ENCODE measurements around the gene MAML1.
"Not testable (repeated sequence)": the region's sequence is repeated elsewhere in the genome, so short reads cannot be mapped to it uniquely, and the experiment has no call there.

MAML1 gene

DNA sequence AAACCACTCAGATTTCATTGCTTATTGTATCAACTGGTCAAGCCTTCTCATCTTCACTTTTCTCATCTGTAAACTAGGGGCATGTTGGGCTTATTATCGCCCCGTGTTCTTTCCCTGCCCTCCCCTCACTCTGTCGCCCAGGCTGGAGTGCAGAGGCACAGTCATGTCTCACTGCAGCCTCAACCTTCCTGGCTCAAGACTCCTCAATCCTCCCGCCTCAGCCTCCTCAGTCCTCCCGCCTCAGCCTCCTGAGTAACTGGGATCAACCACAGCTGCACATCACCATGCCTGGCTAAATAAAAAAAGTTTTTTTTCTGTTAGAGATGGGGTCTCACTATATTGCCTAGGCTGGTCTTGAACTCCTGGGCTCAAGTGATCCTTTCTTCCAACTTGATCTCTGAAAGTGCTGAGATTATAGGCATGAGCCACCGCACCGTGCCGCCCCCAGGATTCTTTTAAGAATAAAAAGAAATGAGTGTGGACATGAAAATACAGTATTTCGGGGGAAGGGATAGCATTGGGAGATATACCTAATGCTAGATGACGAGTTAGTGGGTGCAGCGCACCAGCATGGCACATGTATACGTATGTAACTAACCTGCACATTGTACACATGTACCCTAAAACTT lies 2.0 kb downstream of the MAML1 start:
- DNase-seq (ENCODE audit: low spot score) = no peak

- no peak for DNase-seq (ENCODE audit: low spot score)
Measured at GRCh38 chr5:179738742-179739141, 6.1 kb downstream of the MAML1 start.

- not testable (repeated sequence) for DNase-seq (ENCODE audit: low spot score)
Measured at GRCh38 chr5:179744106-179744505, 11.5 kb downstream of the MAML1 start.

GRCh38 chr5:179746872-179747271 lies 14.2 kb downstream of the MAML1 start:
- DNase-seq (ENCODE audit: low spot score) = no peak

- no peak for DNase-seq (ENCODE audit: low spot score)
Measured at GRCh38 chr5:179747811-179748210, 15.2 kb downstream of the MAML1 start.

- no peak for DNase-seq (ENCODE audit: low spot score)
Measured at GRCh38 chr5:179749857-179750508, 17.4 kb downstream of the MAML1 start.

DNA sequence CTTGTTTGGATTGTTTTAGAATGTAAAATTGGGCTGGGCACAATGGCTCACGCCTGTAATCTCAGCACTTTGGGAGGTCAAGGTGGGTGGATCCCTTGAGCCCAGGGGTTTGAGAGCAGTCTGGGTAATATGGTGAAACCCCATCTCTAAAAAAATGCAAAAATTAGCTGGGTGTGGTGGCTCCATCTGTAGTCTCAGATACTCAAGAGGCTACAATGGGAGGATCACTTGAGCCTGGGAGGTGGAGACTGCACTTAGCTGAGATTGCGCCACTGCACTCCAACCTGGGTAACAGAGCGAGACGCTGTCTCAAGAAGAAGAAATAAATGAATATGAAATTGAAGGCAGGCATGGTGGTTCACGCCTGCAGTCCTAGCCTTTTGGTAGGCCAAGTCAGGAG lies 21.3 kb downstream of the MAML1 start:
- no peak for DNase-seq (ENCODE audit: low spot score)

GRCh38 chr5:179755022-179755421 lies 22.4 kb downstream of the MAML1 start:
- no peak for DNase-seq (ENCODE audit: low spot score)

DNA sequence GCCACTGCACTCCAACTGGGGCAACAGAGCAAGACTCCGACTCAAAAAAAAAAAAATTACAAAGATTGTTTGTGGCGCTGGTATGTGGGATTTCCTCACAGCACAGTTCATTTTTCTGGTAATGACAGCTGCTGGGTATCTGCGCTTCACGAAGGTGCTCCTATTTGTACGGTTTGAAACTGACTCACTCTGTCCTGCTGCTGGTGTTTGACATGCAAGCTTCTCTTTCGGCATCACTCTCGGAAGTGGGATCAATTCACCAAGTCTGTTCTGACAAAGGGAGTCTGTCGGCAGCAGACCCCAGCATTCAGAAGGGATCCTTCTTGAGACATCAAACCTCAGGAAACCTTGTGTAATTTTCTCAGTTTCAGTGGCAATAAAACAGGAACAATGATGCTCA lies 26.3 kb downstream of the MAML1 start:
- DNase-seq (ENCODE audit: low spot score) = no peak

- no peak for DNase-seq (ENCODE audit: low spot score)
Measured at GRCh38 chr5:179759581-179760551, 27.2 kb downstream of the MAML1 start.

- no peak for DNase-seq (ENCODE audit: low spot score)
Measured at GRCh38 chr5:179762079-179762780, 29.6 kb downstream of the MAML1 start.

- DNase-seq (ENCODE audit: low spot score) = no peak
Measured at GRCh38 chr5:179762781-179763176, 30.2 kb downstream of the MAML1 start.

DNA sequence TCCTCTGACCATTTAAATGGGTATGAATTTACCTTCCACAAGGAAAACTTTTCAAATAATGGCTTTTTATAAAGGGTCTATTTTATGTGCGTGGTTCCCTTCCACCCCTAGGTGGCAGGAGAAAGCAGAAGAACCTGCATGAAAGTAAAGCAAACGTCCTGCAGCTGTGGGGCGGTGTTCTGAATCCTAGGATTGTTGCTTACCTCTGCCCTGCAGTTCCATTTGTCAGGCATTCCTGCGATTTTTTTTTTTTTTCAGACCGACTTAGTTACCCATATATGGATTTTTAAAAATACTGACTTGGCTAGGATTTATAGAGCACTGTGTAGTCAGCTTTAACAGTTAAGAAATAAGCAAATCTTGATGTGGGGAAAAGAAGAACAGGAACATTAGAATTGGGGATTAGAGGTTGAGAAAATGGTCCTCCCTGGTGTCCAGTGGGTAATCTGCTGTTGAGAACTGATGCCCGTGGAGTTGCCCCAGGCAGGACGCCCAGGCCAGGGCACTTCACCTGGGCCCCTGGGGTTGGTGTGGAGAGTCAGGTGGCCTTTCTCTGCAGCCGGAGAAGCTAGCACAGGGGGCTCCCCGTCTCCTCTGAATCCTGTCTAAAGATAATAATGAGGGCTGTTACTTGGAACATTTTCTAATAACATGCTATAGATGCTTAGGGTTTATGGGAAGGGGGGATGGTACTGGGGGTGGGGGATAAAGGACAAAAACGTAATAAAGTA lies 30.8 kb downstream of the MAML1 start:
- no peak for DNase-seq (ENCODE audit: low spot score)

GRCh38 chr5:179764056-179764455 lies 31.4 kb downstream of the MAML1 start:
- no peak for DNase-seq (ENCODE audit: low spot score)

GRCh38 chr5:179765400-179765799 lies 32.8 kb downstream of the MAML1 start:
- DNase-seq (ENCODE audit: low spot score) = no peak

- DNase-seq (ENCODE audit: low spot score) = no peak
Measured at GRCh38 chr5:179766021-179766725, 33.6 kb downstream of the MAML1 start.

DNA sequence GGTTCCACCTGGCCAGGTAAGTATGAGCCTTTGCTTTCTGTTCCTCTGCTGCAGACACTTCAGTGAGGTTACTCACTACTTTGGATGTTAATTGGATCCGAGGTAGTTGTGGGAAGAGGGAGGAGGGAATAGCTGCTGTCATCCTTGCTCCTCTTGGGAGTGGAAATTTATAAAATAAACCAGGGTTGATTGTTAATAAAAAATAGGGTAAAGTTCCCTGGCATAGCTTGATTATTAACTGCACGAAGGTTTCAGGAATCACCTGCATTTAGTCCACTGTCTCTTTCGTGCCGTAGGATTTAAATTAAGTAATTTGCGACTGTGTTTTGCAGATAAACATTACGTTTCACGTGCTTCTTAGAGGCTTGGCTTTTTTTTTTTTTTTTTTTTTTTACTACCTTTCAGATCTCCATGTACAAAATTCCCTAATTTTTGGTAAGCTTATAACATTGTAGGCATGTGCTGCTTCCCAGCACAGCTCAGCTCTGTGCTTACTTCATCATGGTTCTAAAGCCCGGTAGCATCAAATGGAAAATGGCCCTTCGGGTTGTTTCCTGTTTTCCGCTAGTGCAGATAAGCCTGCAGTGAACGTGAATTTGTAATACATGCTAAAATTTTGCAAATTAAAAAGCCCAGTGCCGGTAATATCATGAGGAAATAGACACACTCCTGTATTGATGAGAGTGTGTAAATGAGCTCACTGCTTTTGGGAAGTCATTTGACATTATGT lies 34.3 kb downstream of the MAML1 start:
- DNase-seq (ENCODE audit: low spot score) = no peak

DNA sequence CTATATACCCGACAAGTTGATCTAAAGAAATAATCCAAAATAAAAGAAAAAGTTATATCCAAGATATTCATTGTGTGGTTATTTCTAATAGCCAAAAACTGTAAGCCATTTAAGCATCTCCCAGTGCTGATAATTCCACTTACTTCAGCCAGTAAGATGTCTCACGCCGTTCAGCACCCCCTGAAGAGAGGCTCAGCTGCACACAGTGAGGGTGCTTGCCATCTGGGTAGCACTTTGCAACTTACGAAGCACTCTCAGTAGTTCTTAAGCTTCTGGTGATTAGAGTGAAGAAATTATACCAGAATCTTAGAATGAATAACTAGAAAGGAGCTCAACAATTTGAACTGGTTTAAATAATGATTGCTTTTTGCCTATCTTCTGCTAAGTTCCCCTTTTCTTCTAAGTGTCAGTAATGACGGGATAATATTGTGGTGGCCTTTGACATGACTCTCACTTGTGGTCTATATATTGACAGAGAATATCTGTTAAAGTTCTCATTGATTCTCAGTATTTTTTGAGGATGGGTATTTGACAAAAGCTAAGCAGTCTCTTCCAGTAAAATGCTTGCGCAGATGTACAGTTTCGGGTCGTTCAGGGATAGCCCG lies 35.0 kb downstream of the MAML1 start:
- DNase-seq (ENCODE audit: low spot score) = no peak

GRCh38 chr5:179768326-179769085 lies 35.9 kb downstream of the MAML1 start:
- no peak for DNase-seq (ENCODE audit: low spot score)

Measured in left forelimb (tissue), 1 donor.